Body of pancreas (tissue), 4 donors: ENCODE measurements around the gene USF2.

Source experiments
- CTCF ChIP-seq, 7 experiments: fragments of 450-650 bp in 4 of 7; fragments of 200-600 bp in 3 of 7; sonication (generic) in 3 of 7; IDR thresholded peaks; one replicate each; pipeline ENCODE4 v1.5.1; 2016 to 2019; ENCODE audit warnings: antibody characterized with exemption in 7 of 7
- POLR2A ChIP-seq, 3 donors: fragments of 450-650 bp; IDR thresholded peaks; one replicate each; pipeline ENCODE4 v1.6.1; 2016; ENCODE audit warnings: antibody characterized with exemption in 3 of 3, mild to moderate bottlenecking in 2 of 3

GRCh38 chr19:35278578-35279284 lies 10.0 kb downstream of the USF2 start:
- TF ChIP-seq CTCF (IDR thresholded peaks at IDR 0.05) (no peak), POLR2A (IDR thresholded peaks at IDR 0.05) (no peak)
